AG04450 (cell line): Measurements from ENCODE around the gene PRLH. TPM values are rescaled to one million over a fixed set of nuclear protein-coding genes. Genes with fewer than 3 reads are reported as not detected.

Experiments used
- CTCF ChIA-PET: fragments of 300-600, 350-600 bp; formaldehyde crosslinking; extraction: SDS; loops from one replicate; lab custom pipeline; 2022; ENCODE audit warnings: antibody characterized with exemption, inconsistent platforms; lab: Charles Lee
- POLR2A ChIA-PET: fragments of 350-600 bp; formaldehyde crosslinking; extraction: SDS; loops from one replicate; lab custom pipeline; 2021; ENCODE audit warnings: antibody characterized with exemption, inconsistent platforms; lab: Yijun Ruan, JAX
- DNase-seq: peaks from one replicate; pipeline ENCODE4 v3.0.0-alpha.2; 2011; ENCODE audit warnings: low read depth, low spot score
- H3K27ac ChIP-seq: one replicate; pipeline ENCODE4 v1.5.1; 2012; ENCODE audit warnings: low read depth, low read length, control low read depth
- H3K27me3 ChIP-seq: one replicate; pipeline ENCODE4 v1.6.0; 2012; ENCODE audit warnings: low read length; ENCODE audit not compliant: control insufficient read depth, insufficient read depth
- H3K4me3 ChIP-seq: 2 replicates; pipeline ENCODE4 v1.5.1; 2011; ENCODE audit warnings: mild to moderate bottlenecking, low read depth, low read length, control low read depth
- H3K9me3 ChIP-seq: 2 replicates; pipeline ENCODE4 v1.5.1; 2012; ENCODE audit warnings: low read length; ENCODE audit not compliant: control insufficient read depth, insufficient read depth
- CTCF ChIP-seq: IDR thresholded peaks from 2 replicates; pipeline ENCODE4 v1.5.1; 2011; ENCODE audit warnings: low read depth, low read length, control low read depth, inconsistent platforms
- polyA plus RNA-seq: library from polyadenylated mRNA; depleted of rRNA; stranded (reverse); fragments of >200 nt; gene quantifications from 2 replicates; pipeline ENCODE4 v1.2.3, GENCODE V29; 2011

PRLH gene
- polyA plus RNA-seq, 1 experiment: not detected

GRCh38 chr2:237534380-237534779, 32.0 kb upstream of the PRLH start:
- POLR2A ChIA-PET: no interaction called here
- H3K27ac ChIP-seq: no peak overlapping the region
- TF ChIP-seq CTCF: no peak
- no peak for DNase-seq
- no peaks in the 10 kb centered on the region for H3K27me3 ChIP-seq
- no peaks in the 10 kb centered on the region; the same call in 1 of the 2 replicates for H3K9me3 ChIP-seq
- CTCF ChIA-PET: interaction anchor here (2.1 to 5.2 kb wide), 2 partner anchors 22 to 38 kb away, joined by 10 to 39 read pairs; no protein-coding TSS in a partner anchor
- no peak overlapping the region for H3K4me3 ChIP-seq

- ChIA-PET CTCF (interaction anchor here (2.1 kb wide), 1 partner anchor 36 kb away, joined by 10 read pairs; no protein-coding TSS in a partner anchor), POLR2A (no interaction called here)
- Histone ChIP-seq H3K9me3 (no peaks in the 10 kb centered on the region; the same call in 1 of the 2 replicates), H3K27ac (no peak overlapping the region), H3K27me3 (no peaks in the 10 kb centered on the region), H3K4me3 (no peak overlapping the region)
- DNase-seq: no peak
- no peak for TF ChIP-seq CTCF
Observed at GRCh38 chr2:237535385-237536082, 30.8 kb upstream of the PRLH start.

- no peak for DNase-seq
- no peak overlapping the region for H3K27ac ChIP-seq
- no peaks in the 10 kb centered on the region for H3K27me3 ChIP-seq
- no peaks in the 10 kb centered on the region; the same call in 1 of the 2 replicates for H3K9me3 ChIP-seq
- no peak for TF ChIP-seq CTCF
- H3K4me3 ChIP-seq: no peak overlapping the region
- CTCF ChIA-PET: interaction anchor here (2.1 kb wide), 1 partner anchor 36 kb away, joined by 10 read pairs; no protein-coding TSS in a partner anchor
- POLR2A ChIA-PET: no interaction called here
Observed at GRCh38 chr2:237536083-237536415, 30.3 kb upstream of the PRLH start.

GRCh38 chr2:237536617-237537016, 29.8 kb upstream of the PRLH start:
- no peak for DNase-seq
- Histone ChIP-seq H3K4me3 (no peak overlapping the region), H3K27ac (no peak overlapping the region), H3K9me3 (no peaks in the 10 kb centered on the region; the same call in 1 of the 2 replicates), H3K27me3 (no peaks in the 10 kb centered on the region)
- CTCF ChIA-PET: no interaction called here
- POLR2A ChIA-PET: no interaction called here
- no peak for TF ChIP-seq CTCF

GRCh38 chr2:237538001-237538720, 28.2 kb upstream of the PRLH start:
- ChIA-PET POLR2A (no interaction called here), CTCF (interaction anchor here (1.3 to 3.5 kb wide), 3 partner anchors 25 to 117 kb away, joined by 3 to 10 read pairs (median 6); no protein-coding TSS in a partner anchor)
- H3K27ac ChIP-seq: no peak overlapping the region
- TF ChIP-seq CTCF: no peak
- H3K27me3 ChIP-seq: no peaks in the 10 kb centered on the region
- no peak for DNase-seq
- H3K9me3 ChIP-seq: peaks cover 8% of the 10 kb centered on the region
- H3K4me3 ChIP-seq: no peak overlapping the region
